Keratinocyte (primary cell): ENCODE data around the gene HCRTR2.

ENCODE experiments used
- EZH2 ChIP-seq: IDR thresholded peaks from one replicate; pipeline ENCODE4 v1.6.1; 2012; ENCODE audit warnings: inconsistent platforms, mild to moderate bottlenecking, low read length, moderate library complexity
- TF ChIP-seq, protein P1 (sequence below), 3 experiments: IDR thresholded peaks in 1 of 3; conservative IDR thresholded peaks in 1 of 3; optimal IDR thresholded peaks in 1 of 3; 2 replicates in 2 of 3; 3 replicates in 1 of 3; pipeline versions ENCODE3 to v1.5.1; 2011; ENCODE audit warnings: low read length in 3 of 3, mild to moderate bottlenecking in 3 of 3, moderate library complexity in 2 of 3, control low read depth in 1 of 3, inconsistent platforms in 1 of 3; ENCODE audit not compliant: insufficient read depth in 2 of 3; ENCODE audit errors: extremely low read depth in 1 of 3

- TF ChIP-seq, protein P1, sequence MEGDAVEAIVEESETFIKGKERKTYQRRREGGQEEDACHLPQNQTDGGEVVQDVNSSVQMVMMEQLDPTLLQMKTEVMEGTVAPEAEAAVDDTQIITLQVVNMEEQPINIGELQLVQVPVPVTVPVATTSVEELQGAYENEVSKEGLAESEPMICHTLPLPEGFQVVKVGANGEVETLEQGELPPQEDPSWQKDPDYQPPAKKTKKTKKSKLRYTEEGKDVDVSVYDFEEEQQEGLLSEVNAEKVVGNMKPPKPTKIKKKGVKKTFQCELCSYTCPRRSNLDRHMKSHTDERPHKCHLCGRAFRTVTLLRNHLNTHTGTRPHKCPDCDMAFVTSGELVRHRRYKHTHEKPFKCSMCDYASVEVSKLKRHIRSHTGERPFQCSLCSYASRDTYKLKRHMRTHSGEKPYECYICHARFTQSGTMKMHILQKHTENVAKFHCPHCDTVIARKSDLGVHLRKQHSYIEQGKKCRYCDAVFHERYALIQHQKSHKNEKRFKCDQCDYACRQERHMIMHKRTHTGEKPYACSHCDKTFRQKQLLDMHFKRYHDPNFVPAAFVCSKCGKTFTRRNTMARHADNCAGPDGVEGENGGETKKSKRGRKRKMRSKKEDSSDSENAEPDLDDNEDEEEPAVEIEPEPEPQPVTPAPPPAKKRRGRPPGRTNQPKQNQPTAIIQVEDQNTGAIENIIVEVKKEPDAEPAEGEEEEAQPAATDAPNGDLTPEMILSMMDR (optimal IDR thresholded peaks at IDR 0.05 in 1 of 3, IDR thresholded peaks at IDR 0.05 in 1 of 3, conservative IDR thresholded peaks at IDR 0.05 in 1 of 3; ENCODE audit: extremely low read depth in 1 of 3, insufficient read depth in 2 of 3, low read length in 3 of 3): no peak
- TF ChIP-seq EZH2: no peak
Observed at GRCh38 chr6:55227862-55228261, 53.5 kb downstream of the HCRTR2 start.
